Measurements from ENCODE around the gene PFKFB3. TPM values are rescaled to one million over a fixed set of nuclear protein-coding genes. Genes with fewer than 3 reads are reported as not detected.
A peak's percentile ranks its signal among the peaks of the same experiment; 100 is the strongest.
"Not testable (repeated sequence)": the region's sequence is repeated elsewhere in the genome, so short reads cannot be mapped to it uniquely, and the experiment has no call there.

Gene PFKFB3
- total RNA-seq, 1 experiment from 2014 or later, result 9.4 TPM

- no peak for DNase-seq (ENCODE audit: low read depth)
Observed at GRCh38 chr10:6236349-6237198, 33.8 kb downstream of the PFKFB3 start.

GRCh38 chr10:6237199-6237530 lies 34.4 kb downstream of the PFKFB3 start:
- no peak for DNase-seq (ENCODE audit: low read depth)

- DNase-seq (ENCODE audit: low read depth), result not testable (repeated sequence)
Observed at GRCh38 chr10:6238587-6239212, 36.0 kb downstream of the PFKFB3 start.

- peak; percentile 97 for DNase-seq (ENCODE audit: low read depth)
Observed at GRCh38 chr10:6239213-6239991, 36.7 kb downstream of the PFKFB3 start.

- DNase-seq (ENCODE audit: low read depth), result no peak
Observed at GRCh38 chr10:6240254-6240653, 37.5 kb downstream of the PFKFB3 start.

GRCh38 chr10:6242089-6242488 lies 39.4 kb downstream of the PFKFB3 start:
- DNase-seq (ENCODE audit: low read depth), result no peak

GRCh38 chr10:6244510-6244909 lies 41.8 kb downstream of the PFKFB3 start:
- no peak for DNase-seq (ENCODE audit: low read depth)

GRCh38 chr10:6247041-6247712 lies 44.4 kb downstream of the PFKFB3 start:
- no peak for DNase-seq (ENCODE audit: low read depth)

- not testable (repeated sequence) for DNase-seq (ENCODE audit: low read depth)
Observed at GRCh38 chr10:6248908-6249307, 46.2 kb downstream of the PFKFB3 start.

- DNase-seq (ENCODE audit: low read depth), result no peak
Observed at GRCh38 chr10:6249698-6250097, 47.0 kb downstream of the PFKFB3 start.

- no peak for DNase-seq (ENCODE audit: low read depth)
Observed at GRCh38 chr10:6250745-6251144, 48.0 kb downstream of the PFKFB3 start.

- no peak for DNase-seq (ENCODE audit: low read depth)
Observed at GRCh38 chr10:6254201-6254600, 51.5 kb downstream of the PFKFB3 start.

GRCh38 chr10:6255548-6256061 lies 52.9 kb downstream of the PFKFB3 start:
- no peak for DNase-seq (ENCODE audit: low read depth)

GRCh38 chr10:6256439-6256838 lies 53.7 kb downstream of the PFKFB3 start:
- DNase-seq (ENCODE audit: low read depth), result no peak

- no peak for DNase-seq (ENCODE audit: low read depth)
Observed at GRCh38 chr10:6259153-6259552, 56.4 kb downstream of the PFKFB3 start.

GRCh38 chr10:6260843-6261242 lies 58.1 kb downstream of the PFKFB3 start:
- no peak for DNase-seq (ENCODE audit: low read depth)

- no peak for DNase-seq (ENCODE audit: low read depth)
Observed at GRCh38 chr10:6267941-6268340, 65.2 kb downstream of the PFKFB3 start.

- DNase-seq (ENCODE audit: low read depth), result no peak
Observed at GRCh38 chr10:6269432-6269831, 66.7 kb downstream of the PFKFB3 start.

- peak; percentile 53 for DNase-seq (ENCODE audit: low read depth)
Observed at GRCh38 chr10:6269953-6270867, 67.5 kb downstream of the PFKFB3 start.

- no peak for DNase-seq (ENCODE audit: low read depth)
Observed at GRCh38 chr10:6270951-6271350, 68.2 kb downstream of the PFKFB3 start.

GRCh38 chr10:6271663-6272062 lies 68.9 kb downstream of the PFKFB3 start:
- no peak for DNase-seq (ENCODE audit: low read depth)

Data from Daoy (cell line).